HG03460 (cell line): ENCODE results near the gene SLC26A3.

Experiments
- ATAC-seq: cut with Tn5 transposase; IDR thresholded peaks from one replicate; pipeline ENCODE4 v1.9.1; 2021; ENCODE audit not compliant: unreplicated experiment

Gene SLC26A3

GRCh38 chr7:107754642-107755041 lies 48.4 kb downstream of the SLC26A3 start:
- no peak for ATAC-seq

- no peak for ATAC-seq
These were observed 51.9 kb downstream of the SLC26A3 start for GRCh38 chr7:107751113-107751512.

- ATAC-seq = no peak
These were observed 57.0 kb downstream of the SLC26A3 start for GRCh38 chr7:107746006-107746405.

GRCh38 chr7:107744345-107744750 lies 58.7 kb downstream of the SLC26A3 start:
- peak; percentile 35 for ATAC-seq

GRCh38 chr7:107743567-107744344 lies 59.3 kb downstream of the SLC26A3 start, which contains the start of gene CBLL1:
Gene CBLL1 (plus strand): TSS chr7:107744142. CDS start chr7:107744164, 22 bp downstream.
- ATAC-seq = peak; percentile 88

- peak; percentile 31 for ATAC-seq
These were observed 60.1 kb downstream of the SLC26A3 start for GRCh38 chr7:107742678-107743566.

- ATAC-seq = no peak
These were observed 74.7 kb downstream of the SLC26A3 start for GRCh38 chr7:107728276-107728675.

- no peak for ATAC-seq
These were observed 76.5 kb downstream of the SLC26A3 start for GRCh38 chr7:107726356-107727130.

- no peak for ATAC-seq
These were observed 77.8 kb downstream of the SLC26A3 start for GRCh38 chr7:107725138-107725740.

- ATAC-seq = no peak
These were observed 79.8 kb downstream of the SLC26A3 start for GRCh38 chr7:107723255-107723654.

GRCh38 chr7:107721286-107721685 lies 81.7 kb downstream of the SLC26A3 start:
- ATAC-seq = no peak

- ATAC-seq = no peak
These were observed 84.4 kb downstream of the SLC26A3 start for GRCh38 chr7:107718456-107719193.

GRCh38 chr7:107715531-107715930 lies 87.5 kb downstream of the SLC26A3 start:
- ATAC-seq = no peak
